Neural progenitor cell (in vitro differentiated cells): Measurements from ENCODE around the gene GLG1. TPM values are rescaled to one million over a fixed set of nuclear protein-coding genes. Genes with fewer than 3 reads are reported as not detected.

Experiments
- DNase-seq: peaks from one replicate; pipeline ENCODE4 v3.0.0-alpha.2; 2016; ENCODE audit warnings: low spot score
- H2AFZ ChIP-seq: fragments of 200-600 bp; sonication (generic); replicated peaks from 2 replicates; pipeline ENCODE4 v1.6.1; 2016; ENCODE audit warnings: antibody characterized with exemption
- H3F3A ChIP-seq: fragments of 200-600 bp; sonication (generic); 2 replicates; pipeline ENCODE4 v1.6.1; 2016; ENCODE audit warnings: antibody characterized with exemption, low read depth
- H3K27ac ChIP-seq: fragments of 200-600 bp; sonication (generic); 2 replicates; pipeline ENCODE4 v1.5.1; 2016; ENCODE audit warnings: mild to moderate bottlenecking
- H3K27me3 ChIP-seq: fragments of 200-600 bp; sonication (generic); 2 replicates; pipeline ENCODE4 v1.6.1; 2016; ENCODE audit warnings: mild to moderate bottlenecking, moderate library complexity
- H3K36me3 ChIP-seq: fragments of 200-600 bp; sonication (generic); 2 replicates; pipeline ENCODE4 v1.5.1; 2016
- H3K4me1 ChIP-seq: fragments of 200-600 bp; sonication (generic); 2 replicates; pipeline ENCODE4 v1.6.1; 2016; ENCODE audit warnings: mixed run types
- H3K4me2 ChIP-seq: fragments of 200-600 bp; sonication (generic); 2 replicates; pipeline ENCODE4 v1.6.1; 2016
- H3K4me3 ChIP-seq: fragments of 200-600 bp; sonication (generic); 2 replicates; pipeline ENCODE4 v1.5.1; 2016
- H3K79me2 ChIP-seq: fragments of 200-600 bp; sonication (generic); 2 replicates; pipeline ENCODE4 v1.6.1; 2016; ENCODE audit warnings: low read depth
- H3K9ac ChIP-seq: fragments of 200-600 bp; sonication (generic); 2 replicates; pipeline ENCODE4 v1.6.1; 2016
- H3K9me3 ChIP-seq: fragments of 200-600 bp; sonication (generic); 2 replicates; pipeline ENCODE4 v1.5.1; 2016; ENCODE audit warnings: low read depth
- H4K20me1 ChIP-seq: fragments of 200-600 bp; sonication (generic); 2 replicates; pipeline ENCODE4 v1.6.1; 2016; ENCODE audit warnings: low read depth
- H3K27ac Mint-ChIP-seq: 3 replicates; pipeline ENCODE4 v1.8.0; 2021; ENCODE audit warnings: mixed read lengths
- H3K27me3 Mint-ChIP-seq: 2 replicates; pipeline ENCODE4 v1.8.0; 2022; ENCODE audit warnings: low read depth, mild to moderate bottlenecking, inconsistent platforms, moderate library complexity, mixed read lengths; ENCODE audit not compliant: insufficient read depth
- H3K36me3 Mint-ChIP-seq: 3 replicates; pipeline ENCODE4 v1.8.0; 2021; ENCODE audit warnings: mixed read lengths
- H3K4me1 Mint-ChIP-seq: 3 replicates; pipeline ENCODE4 v1.8.0; 2021; ENCODE audit warnings: mixed read lengths
- H3K4me3 Mint-ChIP-seq: 3 replicates; pipeline ENCODE4 v1.8.0; 2021; ENCODE audit warnings: mild to moderate bottlenecking, moderate library complexity, mixed read lengths
- H3K9me3 Mint-ChIP-seq: 3 replicates; pipeline ENCODE4 v1.8.0; 2020; ENCODE audit warnings: mixed read lengths
- CTCF ChIP-seq: fragments of 200-600 bp; sonication (generic); IDR thresholded peaks from 2 replicates; pipeline ENCODE4 v1.5.1; 2017; ENCODE audit warnings: antibody characterized with exemption, mild to moderate bottlenecking
- EZH2 ChIP-seq: fragments of 200-600 bp; sonication (generic); IDR thresholded peaks from 2 replicates; pipeline ENCODE4 v1.6.1; 2017; ENCODE audit warnings: antibody characterized with exemption, mild to moderate bottlenecking, moderate library complexity
- EZH2phosphoT487 ChIP-seq: fragments of 200-600 bp; sonication (generic); IDR thresholded peaks from 2 replicates; pipeline ENCODE4 v1.6.1; 2017; ENCODE audit warnings: antibody characterized with exemption
- total RNA-seq: library from RNA; depleted of rRNA; stranded (reverse); fragments of >200 nt; gene quantifications from 2 replicates; pipeline ENCODE4 v1.2.3, GENCODE V29; 2015; ENCODE audit warnings: low replicate concordance

GLG1 gene
- total RNA-seq, 1 donor from 2014 or later, result 117 TPM

- H3K9me3 Mint-ChIP-seq, result no peaks in the 10 kb centered on the region
- TF ChIP-seq EZH2phosphoT487 (no peak), CTCF (no peak), EZH2 (no peak)
- no peaks in the 10 kb centered on the region for H3K27me3 Mint-ChIP-seq
- no peaks in the 10 kb centered on the region for H3K4me1 Mint-ChIP-seq
- Histone ChIP-seq H3K4me2 (no peak overlapping the region), H3K27ac (no peak overlapping the region), H3K79me2 (no peaks in the 10 kb centered on the region), H4K20me1 (no peaks in the 10 kb centered on the region), H3K27me3 (no peaks in the 10 kb centered on the region), H3K9ac (no peak overlapping the region), H3K4me1 (no peaks in the 10 kb centered on the region), H3F3A (no peaks in the 10 kb centered on the region), H3K9me3 (no peaks in the 10 kb centered on the region), H2AFZ (no peak overlapping the region), H3K4me3 (no peak overlapping the region), H3K36me3 (no peaks in the 10 kb centered on the region)
- no peak overlapping the region for H3K4me3 Mint-ChIP-seq
- H3K36me3 Mint-ChIP-seq, result peaks cover 8% of the 10 kb centered on the region
- no peak overlapping the region for H3K27ac Mint-ChIP-seq
- no peak for DNase-seq
Measured at GRCh38 chr16:74439685-74440084, 167.2 kb downstream of the GLG1 start.

- H3K27ac Mint-ChIP-seq, result no peak overlapping the region
- no peaks in the 10 kb centered on the region for H3K4me1 ChIP-seq
Measured at GRCh38 chr16:74438492-74438979, 168.4 kb downstream of the GLG1 start.

GRCh38 chr16:74431516-74431915 lies 175.4 kb downstream of the GLG1 start:
- Histone ChIP-seq H3K79me2 (no peaks in the 10 kb centered on the region), H3K4me3 (no peak overlapping the region), H3F3A (no peaks in the 10 kb centered on the region), H3K9me3 (no peaks in the 10 kb centered on the region), H3K27ac (no peak overlapping the region), H3K27me3 (no peaks in the 10 kb centered on the region), H3K9ac (no peak overlapping the region), H3K4me2 (no peak overlapping the region), H3K36me3 (no peaks in the 10 kb centered on the region), H3K4me1 (no peaks in the 10 kb centered on the region), H2AFZ (no peak overlapping the region), H4K20me1 (no peaks in the 10 kb centered on the region)
- Mint-ChIP-seq H3K4me3 (no peak overlapping the region), H3K36me3 (no peaks in the 10 kb centered on the region), H3K4me1 (peaks cover 4% of the 10 kb centered on the region), H3K27ac (no peak overlapping the region), H3K9me3 (no peaks in the 10 kb centered on the region), H3K27me3 (no peaks in the 10 kb centered on the region)
- TF ChIP-seq EZH2phosphoT487 (no peak), CTCF (no peak), EZH2 (no peak)
- no peak for DNase-seq

More at GRCh38 chr16:74438492-74438979, 168.4 kb downstream of the GLG1 start:
- no peak overlapping the region for H3K4me3 Mint-ChIP-seq
- no peak overlapping the region for H3K9ac ChIP-seq
- no peaks in the 10 kb centered on the region for H3K79me2 ChIP-seq
- DNase-seq, result no peak
- no peak overlapping the region for H3K4me2 ChIP-seq
- no peak overlapping the region for H3K4me3 ChIP-seq
- no peaks in the 10 kb centered on the region for H3K36me3 ChIP-seq
- no peaks in the 10 kb centered on the region for H3K27me3 ChIP-seq
- peaks cover 8% of the 10 kb centered on the region for H3K36me3 Mint-ChIP-seq
- H3K9me3 Mint-ChIP-seq, result no peaks in the 10 kb centered on the region
- H3K9me3 ChIP-seq, result no peaks in the 10 kb centered on the region
- no peaks in the 10 kb centered on the region for H3K4me1 Mint-ChIP-seq
- no peaks in the 10 kb centered on the region for H3K27me3 Mint-ChIP-seq
- H3K27ac ChIP-seq, result no peak overlapping the region
- no peak overlapping the region for H2AFZ ChIP-seq
- no peaks in the 10 kb centered on the region for H3F3A ChIP-seq
- no peaks in the 10 kb centered on the region for H4K20me1 ChIP-seq
- no peak for TF ChIP-seq EZH2
- TF ChIP-seq EZH2phosphoT487, result no peak
- no peak for TF ChIP-seq CTCF
